LNCAP (cell line): ENCODE measurements around the gene RANBP17.

ENCODE experiments used
- TF ChIP-seq, protein P1 (sequence below): fragments of 450-650 bp; IDR thresholded peaks from 2 replicates; pipeline ENCODE4 v1.5.1; 2017; ENCODE audit warnings: mild to moderate bottlenecking

The RANBP17 gene

DNA sequence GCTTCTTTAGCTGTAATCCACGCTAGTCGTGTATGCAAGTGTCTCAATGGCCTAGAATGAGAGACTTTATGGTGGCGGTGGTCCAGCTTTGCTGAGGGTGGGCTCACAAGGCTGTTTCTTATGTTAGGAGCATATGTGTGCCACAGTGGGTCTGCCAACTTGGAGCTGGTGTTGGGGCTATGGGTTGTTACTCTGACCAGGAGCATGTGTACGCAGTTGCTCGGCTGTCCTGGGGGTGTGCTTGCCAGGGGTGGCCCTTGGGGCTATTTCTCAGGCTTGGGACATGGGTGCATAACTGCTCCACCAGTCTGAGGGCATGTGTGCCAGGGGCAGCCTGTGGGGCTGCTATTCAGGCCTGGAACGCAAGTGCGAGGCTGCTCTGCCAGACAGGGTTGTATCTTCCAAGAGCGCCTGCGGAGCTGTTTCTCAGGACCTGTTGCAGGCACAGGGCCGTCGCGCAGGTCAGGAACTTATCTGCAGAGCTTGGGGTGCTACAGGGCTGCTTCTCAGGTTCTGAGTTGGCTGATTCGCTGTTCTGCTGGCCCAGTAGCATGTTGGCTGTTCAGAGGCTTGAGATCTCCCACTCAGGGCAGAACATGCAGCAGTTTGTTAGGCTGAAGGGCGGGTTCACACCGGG lies 259.3 kb downstream of the RANBP17 start:
- TF ChIP-seq, protein P1, sequence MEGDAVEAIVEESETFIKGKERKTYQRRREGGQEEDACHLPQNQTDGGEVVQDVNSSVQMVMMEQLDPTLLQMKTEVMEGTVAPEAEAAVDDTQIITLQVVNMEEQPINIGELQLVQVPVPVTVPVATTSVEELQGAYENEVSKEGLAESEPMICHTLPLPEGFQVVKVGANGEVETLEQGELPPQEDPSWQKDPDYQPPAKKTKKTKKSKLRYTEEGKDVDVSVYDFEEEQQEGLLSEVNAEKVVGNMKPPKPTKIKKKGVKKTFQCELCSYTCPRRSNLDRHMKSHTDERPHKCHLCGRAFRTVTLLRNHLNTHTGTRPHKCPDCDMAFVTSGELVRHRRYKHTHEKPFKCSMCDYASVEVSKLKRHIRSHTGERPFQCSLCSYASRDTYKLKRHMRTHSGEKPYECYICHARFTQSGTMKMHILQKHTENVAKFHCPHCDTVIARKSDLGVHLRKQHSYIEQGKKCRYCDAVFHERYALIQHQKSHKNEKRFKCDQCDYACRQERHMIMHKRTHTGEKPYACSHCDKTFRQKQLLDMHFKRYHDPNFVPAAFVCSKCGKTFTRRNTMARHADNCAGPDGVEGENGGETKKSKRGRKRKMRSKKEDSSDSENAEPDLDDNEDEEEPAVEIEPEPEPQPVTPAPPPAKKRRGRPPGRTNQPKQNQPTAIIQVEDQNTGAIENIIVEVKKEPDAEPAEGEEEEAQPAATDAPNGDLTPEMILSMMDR = no peak

DNA sequence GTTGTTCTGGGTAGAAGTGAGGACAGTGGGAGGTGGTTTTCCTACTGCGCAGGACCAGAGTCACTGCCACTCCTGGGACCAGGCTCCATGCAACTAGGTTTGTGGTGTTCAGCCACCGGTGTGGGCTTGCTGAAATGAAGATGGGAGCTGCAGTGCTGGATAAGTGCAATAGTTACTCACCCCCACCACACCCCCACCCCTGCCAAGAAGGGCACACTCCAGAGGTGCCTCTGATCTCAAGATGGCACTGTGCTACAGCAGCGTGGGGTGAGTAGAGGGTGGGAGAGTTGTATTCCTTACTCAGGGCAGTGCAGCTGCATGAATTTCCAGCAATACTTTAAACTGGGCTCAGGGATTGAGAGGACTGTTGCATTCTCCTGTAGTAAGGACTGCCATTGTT lies 259.8 kb downstream of the RANBP17 start:
- TF ChIP-seq, protein P1 = no peak

DNA sequence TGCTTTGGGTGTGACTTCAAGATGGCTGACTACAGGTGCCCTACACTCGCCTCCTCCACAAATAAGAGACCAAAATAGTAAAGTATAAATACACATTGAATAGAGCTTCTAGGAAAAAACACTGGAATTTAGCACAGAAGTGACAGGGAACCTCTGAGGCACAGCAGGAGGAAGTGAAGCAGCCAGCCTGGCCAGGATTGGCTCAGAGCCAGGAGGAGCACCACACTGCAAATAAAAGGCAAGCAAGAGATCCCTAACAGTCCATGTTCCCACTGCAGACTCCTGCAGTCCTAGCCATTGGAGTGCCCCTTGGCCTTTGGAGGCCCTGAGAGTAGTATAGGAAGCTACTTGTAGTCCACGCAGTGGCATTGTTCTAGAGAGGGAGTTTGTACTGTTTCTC lies 260.6 kb downstream of the RANBP17 start:
- TF ChIP-seq, protein P1 = no peak

DNA sequence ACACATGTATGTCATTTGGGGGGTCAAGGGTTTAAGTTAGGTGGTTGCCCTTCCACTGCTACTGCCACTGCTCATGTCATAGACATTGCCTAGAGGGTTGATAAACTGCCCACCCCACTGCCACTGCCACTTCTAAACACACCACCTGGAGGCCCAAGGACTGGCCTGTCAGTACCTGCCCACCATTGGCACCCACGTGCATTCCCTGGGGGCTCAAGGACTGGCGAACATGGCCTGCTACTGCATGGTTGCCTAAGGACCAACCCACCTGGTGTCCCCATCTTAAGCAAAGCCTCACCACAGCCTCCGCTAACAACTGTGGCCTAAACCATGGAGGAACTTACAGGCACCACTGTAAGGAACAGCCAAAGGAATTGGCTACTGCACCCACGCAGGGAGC lies 261.6 kb downstream of the RANBP17 start:
- TF ChIP-seq, protein P1 = no peak

DNA sequence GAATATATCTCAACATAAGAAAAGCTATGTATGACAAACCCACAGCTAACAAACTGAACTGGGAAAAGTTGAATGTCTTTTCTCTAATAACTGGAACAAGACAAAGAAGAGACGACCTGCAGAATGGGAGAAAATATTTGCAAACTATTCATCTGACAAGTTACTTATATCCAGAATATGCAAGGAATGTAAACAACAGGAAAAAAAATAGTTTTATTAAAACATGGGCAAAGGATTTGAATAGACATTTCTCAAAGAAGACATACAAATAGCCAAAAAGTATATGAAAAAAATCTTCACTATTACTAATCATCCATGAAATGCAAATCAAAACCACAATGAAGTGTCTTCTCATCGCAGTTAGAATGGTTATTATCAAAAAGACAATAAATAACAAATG lies 265.5 kb downstream of the RANBP17 start:
- TF ChIP-seq, protein P1 = no peak

DNA sequence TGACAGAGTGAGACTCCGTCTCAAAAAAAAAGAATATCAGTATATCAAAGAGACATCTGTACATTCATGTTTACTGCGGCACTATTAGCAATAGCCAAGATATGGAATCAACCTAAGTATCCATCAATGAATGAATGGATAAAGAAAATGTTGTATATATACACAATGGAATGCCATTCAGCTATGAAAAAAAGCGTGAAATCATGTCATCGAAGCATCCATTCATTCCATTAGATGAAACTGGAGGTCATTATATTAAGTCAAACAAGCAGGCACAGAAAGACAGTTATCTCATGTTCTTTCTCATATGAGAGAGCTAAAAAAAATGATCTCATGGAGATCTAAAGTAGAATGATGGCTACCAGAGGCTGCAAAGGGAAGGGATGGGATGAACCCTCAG lies 266.3 kb downstream of the RANBP17 start:
- TF ChIP-seq, protein P1 = no peak

DNA sequence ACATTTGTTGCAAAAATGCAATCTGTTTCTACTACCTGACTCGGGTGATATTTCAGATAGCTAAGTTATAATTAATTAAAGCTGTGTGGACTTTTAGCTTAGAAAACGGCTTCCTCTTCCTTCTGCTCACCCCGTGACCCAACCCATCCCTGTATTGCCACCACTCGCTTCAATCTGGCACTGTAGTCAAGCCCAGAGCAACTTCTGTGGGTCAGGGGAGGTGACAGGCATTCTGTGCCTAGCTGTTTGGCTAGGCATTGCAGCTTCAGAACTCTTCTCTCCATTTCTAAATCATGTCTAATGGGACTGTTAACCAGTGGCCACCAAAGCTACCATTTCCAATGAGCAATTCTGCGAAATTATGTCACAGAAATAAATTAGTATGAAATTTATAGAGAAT lies 267.5 kb downstream of the RANBP17 start:
- TF ChIP-seq, protein P1 = no peak

DNA sequence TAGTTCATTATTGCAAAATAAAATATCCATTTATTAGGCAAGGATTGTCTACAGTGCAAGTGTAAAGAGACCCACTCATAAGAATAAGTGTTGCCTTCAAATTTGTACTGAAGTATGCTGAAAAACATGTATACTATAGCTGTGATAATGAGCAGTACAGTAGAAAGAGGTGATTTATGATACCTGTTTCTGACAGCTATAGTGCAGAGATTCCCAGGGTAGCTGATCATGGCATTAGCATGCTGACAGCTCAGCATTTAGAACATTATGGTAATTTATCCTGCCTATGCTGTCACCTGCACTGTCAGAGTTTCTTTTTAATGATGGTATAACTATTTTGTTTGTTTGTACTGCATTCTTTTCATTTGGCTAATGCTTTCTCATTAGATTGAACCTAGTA lies 269.7 kb downstream of the RANBP17 start:
- TF ChIP-seq, protein P1 = no peak
